Panc1 (cell line): Measurements from ENCODE around the gene STX12. TPM values are rescaled to one million over a fixed set of nuclear protein-coding genes. Genes with fewer than 3 reads are reported as not detected.
"Not testable (repeated sequence)": the region's sequence is repeated elsewhere in the genome, so short reads cannot be mapped to it uniquely, and the experiment has no call there.

ENCODE experiments used
- ATAC-seq: fragments of 200-7000 bp; cut with Tn5 transposase; 2 replicates; pipeline ENCODE4 v1.9.1; 2020; ENCODE audit warnings: mild to moderate bottlenecking, moderate library complexity
- BruUV-seq: library from RNA; stranded (reverse); fragments of 400-500 nt; replicated peaks from 2 replicates; lab custom pipeline; 2021; lab: Mats Ljungman, UMichigan
- CTCF ChIA-PET: fragments of 300-600 bp; sonication (Branson Sonifier 250); formaldehyde crosslinking; loops from one replicate; lab custom pipeline; 2022; ENCODE audit warnings: antibody characterized with exemption; lab: Charles Lee
- POLR2A ChIA-PET: fragments of 300-600 bp; sonication (Branson Sonifier 250); formaldehyde crosslinking; loops from one replicate; lab custom pipeline; 2022; ENCODE audit warnings: antibody characterized with exemption; lab: Charles Lee
- DNase-seq: peaks from one replicate; pipeline ENCODE4 v3.0.0-alpha.2; 2010; ENCODE audit warnings: low read depth, low spot score
- H3K27ac ChIP-seq: 2 replicates; pipeline ENCODE4 v1.5.1; 2011; ENCODE audit warnings: mild to moderate bottlenecking, low read length, inconsistent platforms
- H3K27me3 ChIP-seq: fragments of 200-500 bp; sonication (Bioruptor generic); 2 replicates; pipeline ENCODE4 v1.6.0; 2014; ENCODE audit warnings: low read length, inconsistent platforms; ENCODE audit not compliant: control insufficient read depth, insufficient read depth
- H3K36me3 ChIP-seq: fragments of 200-500 bp; sonication (Bioruptor generic); 2 replicates; pipeline ENCODE4 v1.5.1; 2014; ENCODE audit warnings: inconsistent platforms, mild to moderate bottlenecking, low read length, moderate library complexity; ENCODE audit not compliant: control insufficient read depth, insufficient read depth
- H3K4me1 ChIP-seq: 2 replicates; pipeline ENCODE4 v1.5.1; 2011; ENCODE audit warnings: inconsistent platforms, mild to moderate bottlenecking, low read length, moderate library complexity; ENCODE audit not compliant: control insufficient read depth, insufficient read depth
- H3K4me3 ChIP-seq, 2 experiments: 2 replicates each; pipeline ENCODE4 v1.5.1; 2011 to 2012; ENCODE audit warnings: low read depth in 2 of 2, low read length in 2 of 2, mild to moderate bottlenecking in 2 of 2, inconsistent platforms in 1 of 2, moderate library complexity in 1 of 2
- H3K9me3 ChIP-seq: fragments of 200-500 bp; sonication (Bioruptor generic); 2 replicates; pipeline ENCODE4 v1.5.1; 2014; ENCODE audit warnings: low read depth, mild to moderate bottlenecking, inconsistent platforms, low read length, moderate library complexity; ENCODE audit not compliant: control insufficient read depth, insufficient read depth
- CTCF ChIP-seq: fragments of 450-650 bp; IDR thresholded peaks from 2 replicates; pipeline ENCODE4 v1.5.1; 2017; ENCODE audit warnings: mild to moderate bottlenecking
- POLR2AphosphoS5 ChIP-seq: IDR thresholded peaks from 2 replicates; pipeline ENCODE4 v1.6.1; 2012; ENCODE audit warnings: mild to moderate bottlenecking, low read depth, low read length, moderate library complexity
- SIN3A ChIP-seq: IDR thresholded peaks from 2 replicates; pipeline ENCODE4 v1.6.1; 2012; ENCODE audit warnings: low read depth, mild to moderate bottlenecking, low read length, moderate library complexity, borderline replicate concordance; ENCODE audit not compliant: insufficient read depth
- TCF7L2 ChIP-seq: IDR thresholded peaks from 2 replicates; pipeline ENCODE4 v1.6.1; 2011; ENCODE audit warnings: mild to moderate bottlenecking, low read depth, low read length, inconsistent platforms
- in situ Hi-C: cut with HindIII; loops from 2 replicates; pipeline ENCODE4 v1.10.0; 2016; ENCODE audit warnings: low sequenced_read_pairs, low pct_unique_long_range_greater_than_20kb
- intact Hi-C: fragments of 100-400 bp; cut with micrococcal nuclease; formaldehyde crosslinking; loops from one replicate; pipeline ENCODE4 v1.10.0; 2022; ENCODE audit not compliant: unreplicated experiment
- total RNA-seq: library from RNA; stranded (reverse); gene quantifications from one replicate; pipeline ENCODE4 v1.2.1, GENCODE V29; 2021; ENCODE audit not compliant: unreplicated experiment
- TF ChIP-seq, protein P1 (sequence below), 2 experiments: IDR thresholded peaks; 2 replicates each; pipeline ENCODE4 v1.6.1; 2011 to 2012; ENCODE audit warnings: low read depth in 2 of 2, control low read depth in 1 of 2, low read length in 1 of 2, mild to moderate bottlenecking in 1 of 2, moderate library complexity in 1 of 2; ENCODE audit not compliant: insufficient read depth in 1 of 2

STX12 gene
- total RNA-seq, 1 experiment from 2014 or later, result 25.3 TPM

GRCh38 chr1:27856561-27857343 is 83.7 kb downstream of the STX12 start:
- no TSS peak for BruUV-seq
- no peaks in the 10 kb centered on the region for H3K36me3 ChIP-seq
- intact Hi-C loops, result no loop called here
- no peaks in the 10 kb centered on the region for H3K9me3 ChIP-seq
- no peaks in the 10 kb centered on the region for H3K27me3 ChIP-seq
- no peak overlapping the region for H3K4me3 ChIP-seq
- ChIA-PET CTCF (interaction anchor here (0.6 kb wide), 2 partner anchors 36 to 868 kb away, joined by 8 to 15 read pairs; no protein-coding TSS in a partner anchor), POLR2A (no interaction called here)
- DNase-seq (no peak), ATAC-seq (no peak)
- H3K27ac ChIP-seq, result no peak overlapping the region
- in situ Hi-C loops, result no loop called here
- TF ChIP-seq POLR2AphosphoS5 (no peak), SIN3A (no peak), CTCF (no peak), TCF7L2 (no peak)
- TF ChIP-seq, protein P1, sequence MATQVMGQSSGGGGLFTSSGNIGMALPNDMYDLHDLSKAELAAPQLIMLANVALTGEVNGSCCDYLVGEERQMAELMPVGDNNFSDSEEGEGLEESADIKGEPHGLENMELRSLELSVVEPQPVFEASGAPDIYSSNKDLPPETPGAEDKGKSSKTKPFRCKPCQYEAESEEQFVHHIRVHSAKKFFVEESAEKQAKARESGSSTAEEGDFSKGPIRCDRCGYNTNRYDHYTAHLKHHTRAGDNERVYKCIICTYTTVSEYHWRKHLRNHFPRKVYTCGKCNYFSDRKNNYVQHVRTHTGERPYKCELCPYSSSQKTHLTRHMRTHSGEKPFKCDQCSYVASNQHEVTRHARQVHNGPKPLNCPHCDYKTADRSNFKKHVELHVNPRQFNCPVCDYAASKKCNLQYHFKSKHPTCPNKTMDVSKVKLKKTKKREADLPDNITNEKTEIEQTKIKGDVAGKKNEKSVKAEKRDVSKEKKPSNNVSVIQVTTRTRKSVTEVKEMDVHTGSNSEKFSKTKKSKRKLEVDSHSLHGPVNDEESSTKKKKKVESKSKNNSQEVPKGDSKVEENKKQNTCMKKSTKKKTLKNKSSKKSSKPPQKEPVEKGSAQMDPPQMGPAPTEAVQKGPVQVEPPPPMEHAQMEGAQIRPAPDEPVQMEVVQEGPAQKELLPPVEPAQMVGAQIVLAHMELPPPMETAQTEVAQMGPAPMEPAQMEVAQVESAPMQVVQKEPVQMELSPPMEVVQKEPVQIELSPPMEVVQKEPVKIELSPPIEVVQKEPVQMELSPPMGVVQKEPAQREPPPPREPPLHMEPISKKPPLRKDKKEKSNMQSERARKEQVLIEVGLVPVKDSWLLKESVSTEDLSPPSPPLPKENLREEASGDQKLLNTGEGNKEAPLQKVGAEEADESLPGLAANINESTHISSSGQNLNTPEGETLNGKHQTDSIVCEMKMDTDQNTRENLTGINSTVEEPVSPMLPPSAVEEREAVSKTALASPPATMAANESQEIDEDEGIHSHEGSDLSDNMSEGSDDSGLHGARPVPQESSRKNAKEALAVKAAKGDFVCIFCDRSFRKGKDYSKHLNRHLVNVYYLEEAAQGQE (IDR thresholded peaks at IDR 0.05; ENCODE audit: insufficient read depth in 1 of 2, low read depth in 2 of 2, low read length in 1 of 2), result no peak
- no peaks in the 10 kb centered on the region for H3K4me1 ChIP-seq

DNA sequence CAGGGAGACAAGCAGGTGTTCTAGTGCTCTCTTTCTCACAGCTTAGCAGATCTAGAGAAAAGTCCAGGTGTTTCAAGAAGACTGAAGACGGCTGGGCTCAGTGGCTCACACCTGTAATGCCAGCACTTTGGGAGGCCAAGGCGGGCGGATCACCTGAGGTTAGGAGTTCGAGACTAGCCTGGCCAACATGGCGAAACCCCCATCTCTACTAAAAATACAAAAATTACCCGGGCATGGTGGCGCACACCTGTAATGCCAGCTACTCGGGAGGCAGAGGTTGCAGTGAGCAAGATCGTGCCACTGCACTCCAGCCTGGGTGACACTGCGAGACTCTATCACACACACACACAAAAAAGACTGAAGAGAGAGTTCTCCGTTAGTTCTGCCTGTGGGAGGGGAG is 84.5 kb downstream of the STX12 start:
- intact Hi-C loops, H3K36me3 ChIP-seq, H3K9me3 ChIP-seq, DNase-seq, ATAC-seq, in situ Hi-C loops, BruUV-seq, H3K27ac ChIP-seq, H3K4me1 ChIP-seq, POLR2A ChIA-PET, H3K27me3 ChIP-seq, H3K4me3 ChIP-seq: not testable (repeated sequence)
- CTCF ChIA-PET, result interaction anchor here (0.6 to 1.3 kb wide), 3 partner anchors 15 to 122 kb away, joined by 3 to 6 read pairs (median 3); partner anchors contain the start of gene THEMIS2
